GM06990 (cell line): ENCODE measurements around the gene CYB5B.
A peak's percentile ranks its signal among the peaks of the same experiment; 100 is the strongest.

Experiments
- DNase-seq: peaks from one replicate; pipeline ENCODE4 v3.0.0-alpha.2; 2011; ENCODE audit not compliant: insufficient read length; ENCODE audit errors: extremely low read depth
- H3K27me3 ChIP-seq: replicated peaks from 2 replicates; pipeline ENCODE4 v1.6.0; 2011; ENCODE audit warnings: low read length; ENCODE audit not compliant: control insufficient read depth, insufficient read depth
- H3K36me3 ChIP-seq: 2 replicates; pipeline ENCODE4 v1.5.1; 2011; ENCODE audit warnings: low read length; ENCODE audit not compliant: control insufficient read depth, insufficient read depth
- H3K4me3 ChIP-seq: replicated peaks from 2 replicates; pipeline ENCODE4 v1.5.1; 2011; ENCODE audit warnings: low read depth, mild to moderate bottlenecking, control low read depth, low read length
- TF ChIP-seq, protein P1 (sequence below): IDR thresholded peaks from 2 replicates; pipeline ENCODE4 v1.5.1; 2011; ENCODE audit warnings: low read length, control low read depth, mild to moderate bottlenecking, inconsistent platforms; ENCODE audit not compliant: insufficient read depth, poor library complexity, severe bottlenecking

The CYB5B gene

GRCh38 chr16:69467531-69468204 is 43.2 kb downstream of the CYB5B start:
- H3K36me3 ChIP-seq: no peaks in the 10 kb centered on the region; the same call in none of the 2 replicates
- DNase-seq: no peak
- TF ChIP-seq, protein P1, sequence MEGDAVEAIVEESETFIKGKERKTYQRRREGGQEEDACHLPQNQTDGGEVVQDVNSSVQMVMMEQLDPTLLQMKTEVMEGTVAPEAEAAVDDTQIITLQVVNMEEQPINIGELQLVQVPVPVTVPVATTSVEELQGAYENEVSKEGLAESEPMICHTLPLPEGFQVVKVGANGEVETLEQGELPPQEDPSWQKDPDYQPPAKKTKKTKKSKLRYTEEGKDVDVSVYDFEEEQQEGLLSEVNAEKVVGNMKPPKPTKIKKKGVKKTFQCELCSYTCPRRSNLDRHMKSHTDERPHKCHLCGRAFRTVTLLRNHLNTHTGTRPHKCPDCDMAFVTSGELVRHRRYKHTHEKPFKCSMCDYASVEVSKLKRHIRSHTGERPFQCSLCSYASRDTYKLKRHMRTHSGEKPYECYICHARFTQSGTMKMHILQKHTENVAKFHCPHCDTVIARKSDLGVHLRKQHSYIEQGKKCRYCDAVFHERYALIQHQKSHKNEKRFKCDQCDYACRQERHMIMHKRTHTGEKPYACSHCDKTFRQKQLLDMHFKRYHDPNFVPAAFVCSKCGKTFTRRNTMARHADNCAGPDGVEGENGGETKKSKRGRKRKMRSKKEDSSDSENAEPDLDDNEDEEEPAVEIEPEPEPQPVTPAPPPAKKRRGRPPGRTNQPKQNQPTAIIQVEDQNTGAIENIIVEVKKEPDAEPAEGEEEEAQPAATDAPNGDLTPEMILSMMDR: no peak
- no peaks in the 10 kb centered on the region for H3K27me3 ChIP-seq
- H3K4me3 ChIP-seq: no peak overlapping the region

DNA sequence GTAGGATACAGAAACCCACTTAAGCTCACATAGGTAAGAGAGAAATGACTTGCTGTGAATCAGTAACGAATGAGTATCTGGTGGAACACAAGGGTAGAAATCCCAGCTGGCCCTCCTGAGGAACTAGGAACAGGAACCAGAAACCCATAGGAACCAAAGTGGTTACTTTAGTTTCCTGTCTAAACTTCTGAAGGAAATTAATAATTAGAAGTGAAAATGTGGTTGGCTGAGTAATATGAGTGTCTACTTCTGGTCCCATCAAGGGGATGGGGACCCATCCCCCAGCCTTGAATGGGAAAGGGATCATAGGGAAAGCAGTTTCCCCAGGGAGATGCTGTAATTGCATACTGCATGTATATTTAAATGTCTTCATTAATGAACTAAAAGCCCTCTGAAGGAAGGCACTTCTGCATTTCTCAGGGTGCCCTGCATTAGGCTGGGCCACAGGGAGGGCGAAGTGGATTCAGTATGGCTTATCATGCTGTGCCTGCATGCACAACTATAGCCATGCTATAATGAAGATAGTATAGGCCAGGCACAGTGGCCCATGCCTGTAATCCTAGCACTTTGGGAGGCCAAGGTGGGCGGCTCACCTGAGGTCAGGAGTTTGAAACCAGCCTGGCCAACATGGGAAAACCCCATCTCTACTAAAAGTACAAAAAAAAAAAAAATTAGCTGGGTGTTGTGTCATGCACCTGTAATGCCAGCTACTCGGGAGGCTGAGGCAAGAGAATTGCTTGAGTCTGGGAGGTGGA is 45.6 kb downstream of the CYB5B start:
- H3K27me3 ChIP-seq: no peaks in the 10 kb centered on the region
- peak; percentile 46 for DNase-seq
- no peaks in the 10 kb centered on the region; the same call in 1 of the 2 replicates for H3K36me3 ChIP-seq
- TF ChIP-seq, protein P1: no peak
- H3K4me3 ChIP-seq: no peak overlapping the region

GRCh38 chr16:69471121-69471520 is 46.7 kb downstream of the CYB5B start:
- DNase-seq: no peak
- Histone ChIP-seq H3K36me3 (no peaks in the 10 kb centered on the region; the same call in 1 of the 2 replicates), H3K4me3 (no peak overlapping the region), H3K27me3 (no peaks in the 10 kb centered on the region)
- TF ChIP-seq, protein P1: no peak

GRCh38 chr16:69474408-69474807 is 50.0 kb downstream of the CYB5B start:
- H3K36me3 ChIP-seq: no peaks in the 10 kb centered on the region
- DNase-seq: no peak
- H3K27me3 ChIP-seq: no peaks in the 10 kb centered on the region
- H3K4me3 ChIP-seq: no peak overlapping the region
- TF ChIP-seq, protein P1: no peak

DNA sequence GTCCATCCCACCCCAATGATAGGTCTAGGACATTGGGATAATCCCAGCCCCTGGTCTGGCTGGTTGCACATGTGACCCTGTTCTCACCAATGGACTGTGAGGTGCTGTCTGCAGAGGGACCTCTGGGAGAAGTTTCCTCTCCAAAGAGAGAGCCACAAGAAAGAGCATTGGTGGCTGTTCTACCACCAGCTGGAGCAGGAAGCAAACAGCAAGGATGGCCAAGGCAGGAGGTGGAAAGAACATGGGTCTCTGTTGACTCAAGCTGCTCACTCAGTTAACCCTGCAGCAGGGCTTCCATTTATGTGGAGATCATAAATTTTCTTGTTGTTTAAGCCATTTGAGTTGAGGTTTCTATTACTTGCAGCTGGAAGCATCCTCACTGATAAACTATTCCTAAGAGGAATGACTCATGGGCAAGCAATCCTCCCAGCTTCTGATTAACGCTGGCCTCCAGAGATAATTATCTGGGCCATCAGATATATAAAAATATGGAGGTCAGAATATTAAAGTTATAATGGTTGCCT is 52.6 kb downstream of the CYB5B start:
- H3K36me3 ChIP-seq: no peaks in the 10 kb centered on the region
- DNase-seq: no peak
- H3K4me3 ChIP-seq: no peak overlapping the region
- TF ChIP-seq, protein P1: no peak
- H3K27me3 ChIP-seq: no peaks in the 10 kb centered on the region
